GM18526 (cell line): ENCODE results near the gene SWAP70.

Experiments used
- POLR2A ChIP-seq: IDR thresholded peaks from 3 replicates; pipeline ENCODE4 v1.6.1; 2011; ENCODE audit not compliant: insufficient read length; ENCODE audit errors: extremely low read depth

SWAP70 gene

DNA sequence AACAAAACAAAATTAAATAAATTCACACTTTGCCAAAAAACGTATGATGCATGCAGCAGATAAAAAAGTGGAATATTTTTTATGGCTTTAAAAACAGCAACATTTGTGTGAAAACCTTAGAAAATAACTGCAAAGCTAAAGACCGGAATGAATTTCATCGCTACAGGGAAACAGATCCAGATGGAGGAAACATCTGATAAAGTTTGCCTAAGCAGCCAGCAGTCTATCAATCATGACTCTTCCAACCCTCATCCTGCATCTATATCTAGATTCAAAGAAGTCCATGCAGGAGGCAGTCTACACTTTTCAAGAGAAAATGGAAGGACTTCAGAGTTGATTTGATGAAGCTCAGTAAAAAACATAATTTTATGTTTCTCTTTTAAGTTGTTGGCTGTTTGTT is 126.8 kb downstream of the SWAP70 start:
- TF ChIP-seq POLR2A: no peak

- TF ChIP-seq POLR2A: no peak
Observed at GRCh38 chr11:9796266-9796665, 132.4 kb downstream of the SWAP70 start.

DNA sequence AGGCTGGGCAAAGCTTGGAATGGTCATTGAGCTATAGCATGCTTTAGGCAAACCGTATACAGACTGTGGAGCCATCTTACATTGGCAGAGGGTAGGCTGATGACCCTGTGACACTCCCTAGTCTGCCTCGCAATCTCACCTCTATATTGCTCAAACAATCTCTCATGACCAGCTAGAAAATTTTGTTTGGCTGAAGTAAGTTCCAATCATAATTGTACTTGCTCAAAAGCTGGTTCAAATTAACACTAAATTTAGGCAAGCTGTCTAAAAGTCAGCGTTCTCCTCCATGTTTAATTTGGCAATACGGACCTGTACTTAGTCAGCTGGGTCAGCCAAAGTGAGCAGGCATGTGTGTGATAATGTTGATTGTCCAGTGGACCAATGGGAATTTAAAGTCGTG is 133.0 kb downstream of the SWAP70 start:
- TF ChIP-seq POLR2A: no peak

- no peak for TF ChIP-seq POLR2A
Observed at GRCh38 chr11:9797300-9797699, 133.4 kb downstream of the SWAP70 start.

- no peak for TF ChIP-seq POLR2A
Observed at GRCh38 chr11:9799886-9800285, 136.0 kb downstream of the SWAP70 start.

DNA sequence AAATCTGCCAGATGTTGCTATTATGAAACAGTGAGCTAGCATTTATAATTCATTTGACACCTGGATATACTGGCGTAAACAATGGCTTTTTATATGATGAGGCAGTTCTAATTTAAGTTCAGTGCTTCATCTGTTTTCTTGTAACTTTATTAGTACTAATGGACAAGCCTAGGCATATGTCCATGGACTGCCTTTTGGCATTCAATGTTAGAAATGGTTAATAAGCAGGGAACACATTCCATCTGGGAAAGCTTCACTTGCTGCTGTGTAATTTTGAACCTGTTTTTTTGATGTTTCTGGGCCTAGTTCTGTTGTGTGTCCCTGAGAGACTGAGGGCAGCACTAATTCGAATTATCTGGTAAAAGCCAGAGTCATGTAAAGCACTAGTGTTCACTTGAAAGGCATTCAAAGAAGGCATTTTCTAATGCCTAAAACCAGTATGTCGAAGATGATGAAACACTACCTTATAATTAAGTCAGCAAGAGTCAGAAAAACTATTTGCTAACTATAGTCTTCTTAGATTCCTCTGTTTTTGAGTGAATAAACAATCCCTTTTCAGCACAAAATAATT is 138.5 kb downstream of the SWAP70 start:
- TF ChIP-seq POLR2A: no peak
